Right atrium auricular region (tissue), 2 donors: Measurements from ENCODE around the gene CA6. TPM values are rescaled to one million over a fixed set of nuclear protein-coding genes. Genes with fewer than 3 reads are reported as not detected.
"Not testable (repeated sequence)": the region's sequence is repeated elsewhere in the genome, so short reads cannot be mapped to it uniquely, and the experiment has no call there.

ENCODE experiments used
- DNase-seq: peaks from one replicate; pipeline ENCODE4 v3.0.0-alpha.2; 2019; ENCODE audit warnings: low spot score
- H3K27ac ChIP-seq, 2 donors: fragments of 200-600 bp; sonication (generic); 1 replicate in 1 of 2; 2 replicates in 1 of 2; pipeline ENCODE4 v1.5.1; 2016 to 2019
- H3K27me3 ChIP-seq, 2 donors: fragments of 200-600 bp; sonication (generic); one replicate each; pipeline versions ENCODE4 v1.5.1 to v1.6.0; 2017 to 2019
- H3K36me3 ChIP-seq: fragments of 200-600 bp; sonication (generic); one replicate; pipeline ENCODE4 v1.5.1; 2016
- H3K4me1 ChIP-seq, 2 donors: fragments of 200-600 bp; sonication (generic); one replicate each; pipeline versions ENCODE4 v1.5.1 to v1.6.0; 2017 to 2019
- H3K4me3 ChIP-seq, 2 donors: fragments of 200-600 bp; sonication (generic); 1 replicate in 1 of 2; 2 replicates in 1 of 2; pipeline ENCODE4 v1.5.1; 2017 to 2019; ENCODE audit warnings: mild to moderate bottlenecking in 1 of 2, moderate library complexity in 1 of 2
- H3K9me3 ChIP-seq, 2 donors: fragments of 200-600 bp; sonication (generic); one replicate each; pipeline ENCODE4 v1.5.1; 2019
- CTCF ChIP-seq, 2 donors: fragments of 200-600 bp; sonication (generic); IDR thresholded peaks; one replicate each; pipeline ENCODE4 v1.5.1; 2019; ENCODE audit warnings: antibody characterized with exemption in 2 of 2
- total RNA-seq, 2 donors: library from RNA; depleted of rRNA; stranded (reverse); fragments of >200 nt; gene quantifications; one replicate each; pipeline ENCODE4 v1.1.0, GENCODE V29; 2016

CA6 gene
- total RNA-seq, 2 donors from 2014 or later, result not detected

GRCh38 chr1:9018333-9018732 is 72.7 kb downstream of the CA6 start:
- no peaks in the 10 kb centered on the region for H3K27me3 ChIP-seq
- TF ChIP-seq CTCF (IDR thresholded peaks at IDR 0.05), result no peak
- no peaks in the 10 kb centered on the region for H3K9me3 ChIP-seq
- no peak overlapping the region for H3K4me3 ChIP-seq
- H3K4me1 ChIP-seq, result peaks cover 0 to 3% of the 10 kb centered on the region in 2 donors
- H3K27ac ChIP-seq, result no peak overlapping the region
- no peak for DNase-seq
- H3K36me3 ChIP-seq, result no peaks in the 10 kb centered on the region

- H3K4me1 ChIP-seq, result peaks cover 0 to 3% of the 10 kb centered on the region in 2 donors
- H3K27ac ChIP-seq, result no peak overlapping the region
- no peak for DNase-seq
- H3K4me3 ChIP-seq, result no peak overlapping the region
- no peaks in the 10 kb centered on the region for H3K27me3 ChIP-seq
- no peak for TF ChIP-seq CTCF (IDR thresholded peaks at IDR 0.05)
- H3K9me3 ChIP-seq, result no peaks in the 10 kb centered on the region
- H3K36me3 ChIP-seq, result no peaks in the 10 kb centered on the region
Observed at GRCh38 chr1:9019896-9020295, 74.2 kb downstream of the CA6 start.

DNA sequence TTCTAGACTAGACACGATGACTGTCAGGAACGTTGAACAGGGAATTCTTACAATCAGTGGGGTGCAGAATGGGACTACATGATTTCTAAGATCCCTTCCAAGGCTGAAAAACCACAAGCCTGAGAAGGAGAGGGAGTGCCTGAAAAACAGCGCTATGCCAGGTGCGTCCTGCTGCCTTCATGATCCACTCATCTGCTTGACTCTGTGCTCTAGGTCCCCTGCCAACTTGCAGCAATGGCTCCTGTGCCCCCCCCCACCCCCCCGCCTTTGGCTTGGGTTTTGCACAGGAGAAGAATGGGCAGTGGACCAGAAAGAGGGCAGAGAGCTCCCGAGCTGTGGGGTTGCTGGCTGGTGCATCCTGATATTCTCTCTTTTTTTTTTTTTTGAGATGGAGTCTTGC is 74.6 kb downstream of the CA6 start:
- no peak overlapping the region for H3K4me3 ChIP-seq
- peaks cover 0 to 3% of the 10 kb centered on the region in 2 donors for H3K4me1 ChIP-seq
- H3K9me3 ChIP-seq, result no peaks in the 10 kb centered on the region
- no peaks in the 10 kb centered on the region for H3K36me3 ChIP-seq
- H3K27me3 ChIP-seq, result no peaks in the 10 kb centered on the region
- no peak for DNase-seq
- no peak overlapping the region for H3K27ac ChIP-seq
- TF ChIP-seq CTCF (IDR thresholded peaks at IDR 0.05), result no peak

DNA sequence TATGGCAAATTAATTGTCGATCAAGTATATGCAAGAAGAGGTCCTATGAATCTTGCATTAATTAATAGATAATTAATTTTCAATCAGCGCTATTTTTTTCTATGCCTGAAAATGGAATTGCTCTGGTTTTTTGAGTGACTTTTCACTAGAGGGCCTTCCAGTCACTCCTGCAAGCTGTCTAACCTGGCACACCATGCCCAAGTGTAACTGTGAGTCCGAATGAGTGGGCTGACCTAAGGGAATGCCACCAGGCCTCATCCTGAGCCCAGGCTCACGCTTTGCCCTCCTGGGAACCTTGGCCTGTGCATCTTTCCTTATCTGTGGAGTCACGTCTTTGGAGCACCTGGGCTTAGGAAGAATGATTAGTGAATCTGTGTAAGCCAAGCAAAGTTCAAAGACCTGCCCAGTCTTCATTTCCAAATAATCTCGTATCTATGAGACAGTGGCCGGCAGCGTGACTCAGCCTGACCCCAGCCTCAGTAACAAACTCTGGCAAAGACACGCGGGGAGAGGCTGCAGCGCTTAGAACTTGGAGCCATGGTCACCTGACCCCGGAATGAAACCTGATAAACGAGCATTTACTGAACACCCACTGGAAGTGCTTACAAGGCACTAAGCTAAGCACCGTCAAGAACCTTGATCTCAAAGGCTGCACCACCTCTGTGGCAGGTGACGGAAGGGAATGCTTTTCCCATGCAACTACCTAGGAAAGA is 76.5 kb downstream of the CA6 start:
- H3K9me3 ChIP-seq, H3K27me3 ChIP-seq, H3K4me1 ChIP-seq, H3K4me3 ChIP-seq, H3K27ac ChIP-seq, H3K36me3 ChIP-seq, DNase-seq: not testable (repeated sequence)

DNA sequence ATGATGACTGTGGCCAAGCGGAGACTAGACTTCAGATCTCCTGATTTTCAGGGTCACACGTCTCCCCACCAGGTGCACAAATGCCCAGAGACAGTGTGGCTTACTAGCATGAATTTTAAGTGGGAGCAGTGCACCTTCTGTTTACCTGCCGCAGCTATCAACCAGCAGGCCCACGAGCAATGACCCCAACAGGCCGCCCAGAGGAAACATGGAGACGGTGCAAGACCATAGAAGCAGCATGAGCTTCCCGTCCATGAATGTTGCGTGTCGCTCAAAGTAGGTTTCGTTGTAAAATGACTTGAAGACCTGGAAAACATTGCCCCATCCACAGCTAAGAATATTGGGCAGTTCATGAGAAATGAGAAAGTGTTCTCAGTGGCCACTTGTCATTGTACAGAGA is 77.1 kb downstream of the CA6 start:
- no peak overlapping the region for H3K27ac ChIP-seq

More for the DNA sequence above, 77.1 kb downstream of the CA6 start:
- peaks cover 0 to 3% of the 10 kb centered on the region in 2 donors for H3K4me1 ChIP-seq
- H3K4me3 ChIP-seq, result no peak overlapping the region
- no peaks in the 10 kb centered on the region for H3K36me3 ChIP-seq
- H3K9me3 ChIP-seq, result no peaks in the 10 kb centered on the region
- DNase-seq, result no peak
- TF ChIP-seq CTCF (IDR thresholded peaks at IDR 0.05), result no peak
- H3K27me3 ChIP-seq, result no peaks in the 10 kb centered on the region

Other genes with a start within 250 kb of the CA6 start
- 100 to 1,000 TPM in 1 of 2 donors, 10 to 100 TPM in 1; 99.8 to 125 TPM for gene RERE, start 128.2 kb upstream of the CA6 start, total RNA-seq
- 100 to 1,000 TPM; 149 to 334 TPM for gene ENO1, start 67.2 kb upstream of the CA6 start, total RNA-seq
- gene SLC2A7, start 80.6 kb downstream of the CA6 start, total RNA-seq, result not detected
- under 1 TPM; 0.26 to 0.94 TPM for gene SLC2A5, start 123.8 kb downstream of the CA6 start, total RNA-seq
- gene GPR157, start 183.2 kb downstream of the CA6 start, total RNA-seq, result 10 to 100 TPM; 10.3 to 13.0 TPM